Measurements from ENCODE around the gene CCL20.
"Not testable (repeated sequence)": the region's sequence is repeated elsewhere in the genome, so short reads cannot be mapped to it uniquely, and the experiment has no call there.

CCL20 gene, protein sequence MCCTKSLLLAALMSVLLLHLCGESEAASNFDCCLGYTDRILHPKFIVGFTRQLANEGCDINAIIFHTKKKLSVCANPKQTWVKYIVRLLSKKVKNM

DNA sequence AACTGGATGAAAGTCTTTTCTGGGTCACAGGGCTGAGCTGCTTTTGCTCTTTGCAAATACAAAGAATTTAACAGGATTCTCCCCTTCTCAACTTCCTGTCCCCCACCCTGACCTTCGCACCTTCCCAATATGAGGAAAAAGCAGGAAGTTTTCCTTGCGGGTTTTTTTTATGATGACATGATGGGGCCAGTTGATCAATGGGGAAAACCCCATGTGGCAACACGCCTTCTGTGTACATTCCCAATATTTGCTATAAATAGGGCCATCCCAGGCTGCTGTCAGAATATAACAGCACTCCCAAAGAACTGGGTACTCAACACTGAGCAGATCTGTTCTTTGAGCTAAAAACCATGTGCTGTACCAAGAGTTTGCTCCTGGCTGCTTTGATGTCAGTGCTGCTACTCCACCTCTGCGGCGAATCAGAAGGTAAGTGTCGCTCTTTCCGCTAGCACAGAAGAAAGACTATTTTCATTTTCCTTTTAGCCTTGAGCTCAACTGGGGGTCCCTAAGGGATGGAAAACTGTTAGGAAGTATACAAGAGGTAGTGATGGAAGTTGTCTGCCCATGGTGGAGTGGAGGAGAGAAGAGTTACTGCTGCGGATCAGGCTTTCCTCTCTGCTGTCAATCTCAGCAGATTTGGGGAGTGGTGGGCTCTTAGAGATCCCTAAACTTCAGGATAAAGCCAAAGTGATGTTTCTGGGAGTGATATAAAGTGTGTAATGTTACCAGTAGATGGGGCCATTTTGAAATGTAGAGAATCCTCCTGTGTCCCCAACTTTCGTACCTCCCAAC is at the start of gene CCL20:
TSS of gene CCL20 (plus strand) at position 281 of the 792 bp plus-strand sequence. CDS start at position 351, 70 bp downstream.
- no peak for DNase-seq

- no peak for DNase-seq
These were observed 47.8 kb upstream of the CCL20 start for GRCh38 chr2:227765788-227766372.

DNA sequence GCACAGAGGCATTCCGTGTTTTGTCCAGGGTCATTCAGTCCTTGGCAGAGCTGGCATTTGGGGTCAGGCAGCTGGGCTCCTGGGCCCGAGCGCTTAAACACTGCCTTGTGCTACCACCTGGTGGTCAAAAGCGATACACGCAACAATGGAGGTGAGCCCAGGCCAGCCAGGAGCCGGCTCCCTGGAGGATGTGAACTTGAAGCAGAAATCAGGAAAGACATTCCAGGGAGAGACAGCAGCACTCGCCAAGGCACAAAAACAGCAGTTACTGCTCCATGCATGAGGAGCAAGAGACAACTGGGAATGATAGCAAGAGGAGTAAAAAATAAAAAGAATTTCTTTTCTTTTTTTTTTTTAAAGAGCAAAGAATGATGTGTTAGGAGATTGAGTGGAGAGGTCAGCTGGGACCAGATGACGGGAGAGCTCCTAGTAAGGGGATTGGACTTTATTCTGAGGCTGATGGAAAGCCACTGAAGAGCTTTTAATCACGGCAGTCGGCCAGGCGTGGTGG is 47.2 kb upstream of the CCL20 start:
- DNase-seq, result no peak

- no peak for DNase-seq
These were observed 45.8 kb upstream of the CCL20 start for GRCh38 chr2:227767830-227768229.

DNA sequence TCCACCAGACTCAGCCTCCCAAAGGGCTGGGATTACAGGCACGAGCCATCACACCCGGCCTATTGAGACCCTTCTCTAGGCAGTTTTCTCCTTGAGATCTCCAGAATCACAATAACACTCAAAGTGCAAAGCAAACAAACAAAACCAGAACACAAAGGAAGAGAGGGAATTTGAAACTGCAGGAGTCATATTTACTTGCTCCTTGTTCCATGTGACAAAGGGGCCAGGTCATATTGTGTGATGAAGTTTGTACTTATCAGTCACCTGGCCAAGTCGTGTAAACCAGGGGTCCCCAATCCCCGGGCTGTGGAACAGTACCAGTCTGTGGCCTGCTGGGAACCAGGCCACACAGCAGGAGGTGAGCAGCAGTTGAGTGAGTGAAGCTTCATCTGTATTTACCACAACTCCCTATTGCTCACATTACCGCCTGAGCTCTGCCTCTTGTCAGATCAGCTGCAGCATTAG is 41.4 kb upstream of the CCL20 start:
- DNase-seq, result no peak

DNA sequence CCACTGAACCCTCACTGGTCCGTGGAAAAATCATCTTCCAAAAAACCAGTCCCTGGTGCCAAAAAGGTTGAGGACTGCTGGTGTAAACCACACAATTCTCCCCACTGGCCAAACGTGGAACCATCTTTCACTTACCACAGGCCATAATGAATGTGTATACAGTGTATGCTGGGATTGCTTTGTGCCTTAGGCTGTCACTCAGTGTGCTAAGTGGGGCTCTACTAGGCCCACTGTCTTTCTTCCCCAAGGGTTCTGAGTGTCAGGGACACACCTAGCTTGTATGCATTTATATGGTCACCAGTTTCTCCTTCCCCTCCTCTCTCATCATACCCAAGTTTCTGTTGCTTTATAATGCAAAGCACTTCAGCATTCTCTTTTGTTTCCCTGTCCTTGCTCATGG is 40.7 kb upstream of the CCL20 start:
- no peak for DNase-seq

DNA sequence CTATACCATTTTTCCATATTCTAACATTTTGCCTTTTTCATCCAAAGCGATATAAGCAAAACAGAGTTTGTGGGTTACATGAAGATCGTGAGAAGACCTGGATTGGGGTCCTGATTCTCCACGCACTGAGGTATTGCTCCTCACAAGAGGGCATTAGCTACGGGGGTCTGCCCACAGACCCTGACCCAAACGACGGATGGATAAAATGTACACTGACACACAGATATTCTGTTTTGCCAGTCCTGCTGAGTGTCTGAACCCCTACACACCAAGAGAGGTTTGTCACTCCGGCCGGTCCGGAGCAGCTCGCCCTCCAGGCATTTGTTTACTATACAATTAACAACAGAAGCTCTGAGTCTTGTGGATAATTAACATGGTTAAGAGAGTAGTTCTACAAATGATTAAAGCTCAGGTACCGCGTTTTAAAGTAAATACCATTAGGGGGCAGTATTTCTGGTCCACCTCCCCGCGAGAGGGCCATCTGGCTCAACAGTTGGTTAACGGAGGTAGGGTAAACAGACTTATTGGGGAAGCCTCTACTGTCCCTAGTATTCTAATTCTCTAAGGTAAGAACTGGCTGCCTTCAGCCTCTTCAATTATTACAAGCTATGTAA is 39.5 kb upstream of the CCL20 start:
- DNase-seq, result no peak

DNA sequence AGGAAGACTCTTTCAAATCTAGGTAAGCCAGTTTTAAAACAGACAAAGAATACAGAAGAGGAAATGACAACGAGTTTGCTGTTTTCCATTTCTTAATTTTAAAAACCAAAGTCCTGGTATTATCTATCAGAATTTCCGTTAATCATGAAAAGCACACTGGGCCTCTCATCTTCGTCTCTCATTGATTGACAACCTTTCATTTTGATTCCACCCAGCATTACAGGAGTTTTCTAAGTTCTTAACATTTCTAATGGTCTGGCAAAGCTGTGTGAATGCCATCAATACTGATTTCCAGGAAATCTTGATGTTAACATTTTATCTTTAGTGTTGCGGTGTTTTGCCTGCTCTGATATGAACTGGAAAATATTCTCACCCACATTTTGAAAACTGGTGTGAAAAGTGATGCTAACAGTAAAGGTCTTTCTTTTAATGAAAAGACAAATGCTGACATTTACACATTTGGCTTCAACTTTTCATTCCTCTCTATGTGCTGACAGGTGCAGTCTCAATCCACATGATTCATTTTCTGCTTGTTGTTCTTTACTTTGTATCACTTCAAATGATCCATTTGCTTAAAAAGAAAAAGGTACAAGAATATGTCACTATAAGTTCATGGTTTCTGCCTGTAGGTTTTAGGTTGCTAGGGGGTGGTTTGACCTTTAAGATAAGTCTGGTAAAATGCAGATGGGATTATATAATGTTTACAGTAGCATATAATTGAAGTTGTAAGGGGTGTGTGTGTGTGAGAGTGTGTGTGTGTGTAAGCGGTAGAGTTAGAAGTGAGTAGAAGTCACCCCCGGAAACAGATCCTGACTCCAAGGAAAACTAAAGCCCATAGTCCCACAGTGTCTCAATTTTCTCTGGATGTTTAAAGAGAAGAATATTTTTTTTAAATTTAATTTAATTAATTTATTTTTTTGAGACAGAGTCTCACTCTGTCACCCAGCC is 38.5 kb upstream of the CCL20 start:
- DNase-seq, result no peak

GRCh38 chr2:227780981-227781615 is 32.5 kb upstream of the CCL20 start:
- DNase-seq, result no peak

DNA sequence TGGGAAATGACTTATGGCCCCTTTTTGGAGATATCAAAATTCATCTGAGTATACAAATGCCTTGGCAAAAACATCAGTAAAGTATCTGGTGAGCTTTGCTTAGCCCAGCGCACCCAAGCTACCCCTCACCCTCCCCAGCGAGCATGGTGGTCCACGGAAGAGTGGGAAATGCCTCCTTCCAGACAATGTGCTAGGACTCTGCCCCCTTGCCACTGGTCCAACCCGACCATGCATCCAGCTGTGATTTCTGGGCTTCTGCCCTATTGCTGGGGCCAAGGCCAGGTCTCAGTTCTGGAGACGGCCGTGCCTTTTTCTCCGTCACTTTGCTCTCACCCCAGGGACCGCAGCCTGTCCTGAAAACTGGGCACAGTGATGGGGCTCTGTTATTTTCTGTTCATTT is 31.8 kb upstream of the CCL20 start:
- no peak for DNase-seq

GRCh38 chr2:227782804-227783203 is 30.8 kb upstream of the CCL20 start:
- no peak for DNase-seq

- no peak for DNase-seq
These were observed 30.1 kb upstream of the CCL20 start for GRCh38 chr2:227783404-227784138.

DNA sequence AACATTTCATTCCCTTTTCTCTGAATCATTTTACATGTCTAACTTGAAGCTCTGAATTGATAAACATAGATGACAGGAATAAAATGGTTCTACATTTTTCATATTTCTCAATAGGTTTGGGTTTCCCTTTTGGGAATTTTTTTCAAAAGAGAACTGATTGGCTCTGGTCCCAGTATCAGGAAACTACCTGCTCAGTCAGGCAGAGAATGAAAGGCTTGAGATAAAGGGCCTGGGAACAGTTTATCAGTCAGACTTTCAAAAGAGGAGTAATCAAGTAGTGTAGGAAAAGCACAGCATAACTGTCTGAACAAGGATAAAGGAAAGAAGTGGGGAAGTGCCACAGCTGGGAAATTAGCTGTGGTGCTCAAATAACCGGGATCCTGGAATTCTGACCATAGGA is 28.3 kb upstream of the CCL20 start:
- DNase-seq, result no peak

GRCh38 chr2:227788561-227789018 is 25.1 kb upstream of the CCL20 start:
- no peak for DNase-seq

DNA sequence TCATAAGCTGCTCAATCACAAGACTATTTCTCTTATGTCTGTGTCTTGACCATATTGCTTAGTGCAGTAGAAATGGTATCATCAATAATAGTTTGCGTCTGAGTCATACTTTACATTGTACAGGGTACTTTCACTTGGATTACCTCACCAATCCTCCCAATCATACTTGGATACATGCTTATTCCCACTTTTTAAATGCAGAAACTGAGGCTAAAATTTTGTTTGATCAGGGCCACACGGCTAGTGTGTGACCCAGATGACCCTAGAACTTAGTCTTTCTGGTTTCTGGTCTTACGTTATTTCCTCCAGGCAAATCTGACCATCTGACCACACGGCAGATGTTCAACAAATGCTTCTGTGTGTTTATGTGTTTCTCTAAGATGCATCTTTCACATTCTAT is 23.8 kb upstream of the CCL20 start:
- no peak for DNase-seq

- no peak for DNase-seq
These were observed 20.4 kb upstream of the CCL20 start for GRCh38 chr2:227793148-227793712.

DNA sequence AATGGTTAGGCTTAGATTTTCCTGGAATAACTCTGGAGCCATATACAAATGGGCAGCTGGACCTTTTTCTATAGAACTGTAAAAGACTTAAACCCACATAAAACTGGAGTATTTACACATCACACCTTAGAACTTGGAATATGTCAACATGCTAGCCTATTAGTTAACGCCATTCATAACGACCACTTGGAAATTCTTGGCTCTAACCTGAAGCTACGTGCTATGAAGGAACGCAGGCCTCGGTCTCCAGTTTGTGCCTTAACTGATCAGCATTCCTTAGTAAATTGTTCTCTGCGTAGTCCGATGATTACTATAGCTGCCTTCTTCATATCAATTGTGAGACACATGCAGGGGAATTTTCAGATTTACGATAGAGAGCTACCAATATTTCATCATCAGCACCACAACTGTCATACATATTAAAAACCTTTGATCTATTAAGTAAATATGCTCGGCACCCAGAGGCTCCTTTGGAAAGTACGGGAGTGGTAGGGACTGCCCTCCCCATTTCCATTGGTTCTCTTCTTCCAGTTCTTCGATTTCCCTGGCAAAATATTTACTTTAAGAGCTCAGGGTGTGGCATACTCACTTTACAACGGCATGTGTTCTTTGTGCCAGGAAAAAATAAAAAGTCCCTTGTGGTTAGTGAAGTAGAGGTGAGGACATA is 17.5 kb upstream of the CCL20 start:
- no peak for DNase-seq

DNA sequence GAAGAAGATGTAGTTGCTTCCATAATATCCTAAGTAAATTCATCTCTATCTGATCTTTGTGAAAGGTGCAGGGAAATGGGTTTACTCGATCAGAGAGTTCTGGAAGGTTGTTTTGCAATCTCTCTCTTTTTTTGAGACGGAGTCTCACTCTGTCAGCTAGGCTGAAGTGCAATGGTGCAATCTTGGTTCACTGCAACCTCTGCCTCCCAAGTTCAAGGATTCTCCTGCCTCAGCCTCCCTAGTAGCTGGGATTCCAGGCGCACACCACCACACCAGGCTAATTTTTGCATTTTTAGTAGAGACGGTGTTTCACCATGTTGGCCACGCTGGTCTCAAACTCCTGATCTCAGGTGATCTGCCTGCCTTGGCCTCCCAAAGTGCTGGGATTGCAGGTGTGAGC is 16.9 kb upstream of the CCL20 start:
- DNase-seq, result not testable (repeated sequence)

DNA sequence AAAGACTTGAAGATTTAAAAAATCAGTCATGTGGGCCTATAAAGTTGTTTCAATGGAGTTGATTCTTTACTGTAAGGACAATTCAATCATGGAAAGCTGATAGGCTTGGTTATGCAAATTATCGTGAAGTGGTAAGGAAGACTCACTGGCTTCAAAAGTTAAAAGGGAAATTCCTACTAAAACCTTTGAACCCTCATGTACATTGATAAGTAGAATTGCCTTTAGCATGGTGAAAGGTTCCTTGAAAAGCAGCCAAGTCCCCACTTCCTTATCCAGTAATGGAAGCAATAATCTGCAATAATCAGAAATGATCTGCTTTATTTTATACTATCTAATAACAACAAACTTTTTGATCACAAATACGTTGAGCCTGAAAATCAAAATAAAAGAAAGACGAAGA is 14.4 kb upstream of the CCL20 start:
- DNase-seq, result no peak

- DNase-seq, result no peak
These were observed 10.8 kb upstream of the CCL20 start for GRCh38 chr2:227802882-227803281.
